HG02678 (cell line): ENCODE data around the gene NRG3.
"Not testable (repeated sequence)": the region's sequence is repeated elsewhere in the genome, so short reads cannot be mapped to it uniquely, and the experiment has no call there.

Experiments used
- ATAC-seq: cut with Tn5 transposase; IDR thresholded peaks from one replicate; pipeline ENCODE4 v1.9.1; 2021; ENCODE audit warnings: mild to moderate bottlenecking, moderate library complexity; ENCODE audit not compliant: unreplicated experiment

Gene NRG3

GRCh38 chr10:82653244-82654155 is 778.5 kb downstream of the NRG3 start:
- ATAC-seq = no peak

GRCh38 chr10:82660205-82660604 is 785.2 kb downstream of the NRG3 start:
- ATAC-seq = no peak

- ATAC-seq = no peak
These were observed 786.0 kb downstream of the NRG3 start for GRCh38 chr10:82660986-82661385.

- ATAC-seq = no peak
These were observed 786.7 kb downstream of the NRG3 start for GRCh38 chr10:82661701-82662100.

GRCh38 chr10:82668221-82668895 is 793.4 kb downstream of the NRG3 start:
- ATAC-seq = no peak

- no peak for ATAC-seq
These were observed 799.0 kb downstream of the NRG3 start for GRCh38 chr10:82674036-82674435.

GRCh38 chr10:82677932-82678331 is 802.9 kb downstream of the NRG3 start:
- ATAC-seq = not testable (repeated sequence)

- not testable (repeated sequence) for ATAC-seq
These were observed 803.5 kb downstream of the NRG3 start for GRCh38 chr10:82678451-82678850.

- ATAC-seq = no peak
These were observed 805.6 kb downstream of the NRG3 start for GRCh38 chr10:82680608-82681007.

- ATAC-seq = no peak
These were observed 809.0 kb downstream of the NRG3 start for GRCh38 chr10:82683945-82684344.

- ATAC-seq = no peak
These were observed 810.1 kb downstream of the NRG3 start for GRCh38 chr10:82685087-82685486.

GRCh38 chr10:82691211-82691610 is 816.2 kb downstream of the NRG3 start:
- ATAC-seq = no peak

GRCh38 chr10:82692458-82692857 is 817.5 kb downstream of the NRG3 start:
- no peak for ATAC-seq

GRCh38 chr10:82721831-82722230 is 846.8 kb downstream of the NRG3 start:
- ATAC-seq = no peak

- ATAC-seq = no peak
These were observed 847.3 kb downstream of the NRG3 start for GRCh38 chr10:82722273-82722672.

GRCh38 chr10:82736305-82736704 is 861.3 kb downstream of the NRG3 start:
- no peak for ATAC-seq

GRCh38 chr10:82737549-82737948 is 862.6 kb downstream of the NRG3 start:
- no peak for ATAC-seq

GRCh38 chr10:82738592-82738991 is 863.6 kb downstream of the NRG3 start:
- no peak for ATAC-seq

GRCh38 chr10:82742478-82742877 is 867.5 kb downstream of the NRG3 start:
- ATAC-seq = no peak

GRCh38 chr10:82742898-82743297 is 867.9 kb downstream of the NRG3 start:
- no peak for ATAC-seq

- no peak for ATAC-seq
These were observed 875.5 kb downstream of the NRG3 start for GRCh38 chr10:82750538-82750937.

GRCh38 chr10:82757397-82757796 is 882.4 kb downstream of the NRG3 start:
- no peak for ATAC-seq
